GM23338 (cell line): ENCODE measurements around the gene CFHR1.
"Not testable (repeated sequence)": the region's sequence is repeated elsewhere in the genome, so short reads cannot be mapped to it uniquely, and the experiment has no call there.

Experiments
- EZH2 ChIP-seq: fragments of 200-600 bp; sonication (generic); IDR thresholded peaks from one replicate; pipeline ENCODE4 v1.8.0; 2017; ENCODE audit warnings: antibody characterized with exemption, mild to moderate bottlenecking, low read depth; ENCODE audit not compliant: unreplicated experiment
- EZH2phosphoT487 ChIP-seq: fragments of 200-600 bp; sonication (generic); IDR thresholded peaks from one replicate; pipeline ENCODE4 v1.8.1; 2018; ENCODE audit warnings: antibody characterized with exemption; ENCODE audit not compliant: unreplicated experiment
- JUNB ChIP-seq: IDR thresholded peaks from one replicate; pipeline ENCODE4 v1.6.1; 2016; ENCODE audit warnings: antibody characterized with exemption; ENCODE audit not compliant: unreplicated experiment
- POLR2AphosphoS5 ChIP-seq: IDR thresholded peaks from 2 replicates; pipeline ENCODE4 v1.6.1; 2016; ENCODE audit warnings: antibody characterized with exemption, low read depth
- STAT1 ChIP-seq: IDR thresholded peaks from one replicate; pipeline ENCODE4 v1.6.1; 2016; ENCODE audit warnings: antibody characterized with exemption; ENCODE audit not compliant: unreplicated experiment
- TF ChIP-seq, protein P1 (sequence below), 2 experiments: fragments of 200-600 bp in 1 of 2; sonication (generic) in 1 of 2; conservative IDR thresholded peaks; 2 replicates each; pipeline versions ENCODE4 v1.5.1 to v1.6.1; 2016 to 2017; ENCODE audit warnings: antibody characterized with exemption in 2 of 2, low read depth in 2 of 2, mild to moderate bottlenecking in 2 of 2, moderate library complexity in 1 of 2
- TF ChIP-seq, protein P2 (sequence below): IDR thresholded peaks from one replicate; pipeline ENCODE4 v1.6.1; 2018; ENCODE audit warnings: antibody characterized with exemption; ENCODE audit not compliant: unreplicated experiment

DNA sequence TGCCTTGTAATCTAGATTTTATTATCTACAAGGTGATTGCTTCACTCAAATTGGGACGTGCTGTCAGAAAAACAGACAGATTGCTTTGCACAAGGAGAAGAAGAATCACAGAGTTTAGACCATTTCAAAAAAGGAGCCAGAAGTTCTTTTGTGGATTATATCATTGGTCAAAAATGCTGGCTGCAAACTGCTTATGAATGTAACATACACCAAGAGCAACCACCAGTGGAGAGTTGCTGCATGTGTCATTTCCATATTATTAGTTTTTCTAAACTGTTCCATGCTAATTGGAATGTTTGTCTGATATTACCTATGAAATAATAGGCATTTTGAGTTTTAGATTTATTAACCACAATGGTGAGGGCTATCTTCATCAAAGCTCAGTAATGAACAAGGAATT, 17.6 kb upstream of the CFHR1 start:
- TF ChIP-seq EZH2, STAT1, POLR2AphosphoS5, EZH2phosphoT487, JUNB: not testable (repeated sequence)
- TF ChIP-seq, protein P1, sequence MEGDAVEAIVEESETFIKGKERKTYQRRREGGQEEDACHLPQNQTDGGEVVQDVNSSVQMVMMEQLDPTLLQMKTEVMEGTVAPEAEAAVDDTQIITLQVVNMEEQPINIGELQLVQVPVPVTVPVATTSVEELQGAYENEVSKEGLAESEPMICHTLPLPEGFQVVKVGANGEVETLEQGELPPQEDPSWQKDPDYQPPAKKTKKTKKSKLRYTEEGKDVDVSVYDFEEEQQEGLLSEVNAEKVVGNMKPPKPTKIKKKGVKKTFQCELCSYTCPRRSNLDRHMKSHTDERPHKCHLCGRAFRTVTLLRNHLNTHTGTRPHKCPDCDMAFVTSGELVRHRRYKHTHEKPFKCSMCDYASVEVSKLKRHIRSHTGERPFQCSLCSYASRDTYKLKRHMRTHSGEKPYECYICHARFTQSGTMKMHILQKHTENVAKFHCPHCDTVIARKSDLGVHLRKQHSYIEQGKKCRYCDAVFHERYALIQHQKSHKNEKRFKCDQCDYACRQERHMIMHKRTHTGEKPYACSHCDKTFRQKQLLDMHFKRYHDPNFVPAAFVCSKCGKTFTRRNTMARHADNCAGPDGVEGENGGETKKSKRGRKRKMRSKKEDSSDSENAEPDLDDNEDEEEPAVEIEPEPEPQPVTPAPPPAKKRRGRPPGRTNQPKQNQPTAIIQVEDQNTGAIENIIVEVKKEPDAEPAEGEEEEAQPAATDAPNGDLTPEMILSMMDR (conservative IDR thresholded peaks at IDR 0.05; ENCODE audit: low read depth in 2 of 2): not testable (repeated sequence)
- TF ChIP-seq, protein P2, sequence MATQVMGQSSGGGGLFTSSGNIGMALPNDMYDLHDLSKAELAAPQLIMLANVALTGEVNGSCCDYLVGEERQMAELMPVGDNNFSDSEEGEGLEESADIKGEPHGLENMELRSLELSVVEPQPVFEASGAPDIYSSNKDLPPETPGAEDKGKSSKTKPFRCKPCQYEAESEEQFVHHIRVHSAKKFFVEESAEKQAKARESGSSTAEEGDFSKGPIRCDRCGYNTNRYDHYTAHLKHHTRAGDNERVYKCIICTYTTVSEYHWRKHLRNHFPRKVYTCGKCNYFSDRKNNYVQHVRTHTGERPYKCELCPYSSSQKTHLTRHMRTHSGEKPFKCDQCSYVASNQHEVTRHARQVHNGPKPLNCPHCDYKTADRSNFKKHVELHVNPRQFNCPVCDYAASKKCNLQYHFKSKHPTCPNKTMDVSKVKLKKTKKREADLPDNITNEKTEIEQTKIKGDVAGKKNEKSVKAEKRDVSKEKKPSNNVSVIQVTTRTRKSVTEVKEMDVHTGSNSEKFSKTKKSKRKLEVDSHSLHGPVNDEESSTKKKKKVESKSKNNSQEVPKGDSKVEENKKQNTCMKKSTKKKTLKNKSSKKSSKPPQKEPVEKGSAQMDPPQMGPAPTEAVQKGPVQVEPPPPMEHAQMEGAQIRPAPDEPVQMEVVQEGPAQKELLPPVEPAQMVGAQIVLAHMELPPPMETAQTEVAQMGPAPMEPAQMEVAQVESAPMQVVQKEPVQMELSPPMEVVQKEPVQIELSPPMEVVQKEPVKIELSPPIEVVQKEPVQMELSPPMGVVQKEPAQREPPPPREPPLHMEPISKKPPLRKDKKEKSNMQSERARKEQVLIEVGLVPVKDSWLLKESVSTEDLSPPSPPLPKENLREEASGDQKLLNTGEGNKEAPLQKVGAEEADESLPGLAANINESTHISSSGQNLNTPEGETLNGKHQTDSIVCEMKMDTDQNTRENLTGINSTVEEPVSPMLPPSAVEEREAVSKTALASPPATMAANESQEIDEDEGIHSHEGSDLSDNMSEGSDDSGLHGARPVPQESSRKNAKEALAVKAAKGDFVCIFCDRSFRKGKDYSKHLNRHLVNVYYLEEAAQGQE: not testable (repeated sequence)
